ENCODE data around the gene RHBDD2.

DNA sequence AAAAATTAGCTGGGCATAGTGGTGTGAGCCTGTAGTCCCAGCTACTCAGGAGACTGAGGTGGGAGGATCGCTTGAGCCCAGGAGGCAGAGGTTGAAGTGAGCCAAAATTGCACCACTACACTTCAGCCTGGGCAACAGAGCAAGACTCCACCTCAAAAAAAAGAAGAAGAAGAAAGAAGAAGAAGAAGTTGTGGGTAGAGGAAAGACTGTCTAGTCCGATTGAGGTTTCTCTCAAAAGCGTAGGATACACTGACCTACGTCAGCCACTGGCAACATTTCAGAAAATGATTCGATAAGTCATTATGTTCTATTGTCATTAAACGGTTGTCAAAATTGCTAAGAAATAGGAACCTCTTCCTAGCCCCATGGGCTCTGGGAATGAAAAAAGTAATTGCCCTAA lies 22.3 kb upstream of the RHBDD2 start:
- TF ChIP-seq ZNF384 (IDR thresholded peaks at IDR 0.05) (no peak), SUZ12 (IDR thresholded peaks at IDR 0.05) (no peak), FOXA1 (IDR thresholded peaks at IDR 0.05) (no peak), BHLHE40 (IDR thresholded peaks at IDR 0.05; ENCODE audit: borderline replicate concordance) (no peak), SP1 (IDR thresholded peaks at IDR 0.05) (no peak), TARDBP (IDR thresholded peaks at IDR 0.05) (no peak), ARNT (IDR thresholded peaks at IDR 0.05) (no peak), CTBP1 (IDR thresholded peaks at IDR 0.05; ENCODE audit: borderline replicate concordance) (no peak), FOXM1 (IDR thresholded peaks at IDR 0.05; ENCODE audit: borderline replicate concordance) (no peak), ELF4 (IDR thresholded peaks at IDR 0.05) (no peak)
- TF ChIP-seq, protein P1, sequence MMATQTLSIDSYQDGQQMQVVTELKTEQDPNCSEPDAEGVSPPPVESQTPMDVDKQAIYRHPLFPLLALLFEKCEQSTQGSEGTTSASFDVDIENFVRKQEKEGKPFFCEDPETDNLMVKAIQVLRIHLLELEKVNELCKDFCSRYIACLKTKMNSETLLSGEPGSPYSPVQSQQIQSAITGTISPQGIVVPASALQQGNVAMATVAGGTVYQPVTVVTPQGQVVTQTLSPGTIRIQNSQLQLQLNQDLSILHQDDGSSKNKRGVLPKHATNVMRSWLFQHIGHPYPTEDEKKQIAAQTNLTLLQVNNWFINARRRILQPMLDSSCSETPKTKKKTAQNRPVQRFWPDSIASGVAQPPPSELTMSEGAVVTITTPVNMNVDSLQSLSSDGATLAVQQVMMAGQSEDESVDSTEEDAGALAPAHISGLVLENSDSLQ (IDR thresholded peaks at IDR 0.05): no peak
